Effector memory CD4-positive, alpha-beta T cell (primary cell): Measurements from ENCODE around the gene LRIG2.
A peak's percentile ranks its signal among the peaks of the same experiment; 100 is the strongest.

ENCODE experiments used
- DNase-seq, 3 donors: peaks; one replicate each; pipeline ENCODE4 v3.0.0-alpha.2; 2020
- H3K27ac ChIP-seq: 2 replicates; pipeline ENCODE4 v1.7.0; 2013; ENCODE audit warnings: mild to moderate bottlenecking, low read length, moderate library complexity; ENCODE audit not compliant: insufficient read depth, poor library complexity, severe bottlenecking
- H3K27me3 ChIP-seq: replicated peaks from 2 replicates; pipeline ENCODE4 v1.7.0; 2013; ENCODE audit warnings: mild to moderate bottlenecking, low read length; ENCODE audit not compliant: insufficient read depth, control insufficient read depth, poor library complexity, severe bottlenecking
- H3K36me3 ChIP-seq: 2 replicates; pipeline ENCODE4 v1.7.0; 2013; ENCODE audit warnings: mild to moderate bottlenecking, low read length, moderate library complexity; ENCODE audit not compliant: control insufficient read depth, insufficient read depth
- H3K4me1 ChIP-seq: 2 replicates; pipeline ENCODE4 v1.7.0; 2013; ENCODE audit warnings: low read length, mild to moderate bottlenecking; ENCODE audit not compliant: control insufficient read depth, insufficient read depth, poor library complexity, severe bottlenecking
- H3K4me3 ChIP-seq: 2 replicates; pipeline ENCODE4 v1.7.0; 2013; ENCODE audit warnings: low read length, low read depth, mild to moderate bottlenecking; ENCODE audit not compliant: insufficient read depth, poor library complexity, severe bottlenecking
- H3K9me3 ChIP-seq: 2 replicates; pipeline ENCODE4 v1.7.0; 2013; ENCODE audit warnings: mild to moderate bottlenecking, low read length, moderate library complexity; ENCODE audit not compliant: control insufficient read depth

The LRIG2 gene

DNA sequence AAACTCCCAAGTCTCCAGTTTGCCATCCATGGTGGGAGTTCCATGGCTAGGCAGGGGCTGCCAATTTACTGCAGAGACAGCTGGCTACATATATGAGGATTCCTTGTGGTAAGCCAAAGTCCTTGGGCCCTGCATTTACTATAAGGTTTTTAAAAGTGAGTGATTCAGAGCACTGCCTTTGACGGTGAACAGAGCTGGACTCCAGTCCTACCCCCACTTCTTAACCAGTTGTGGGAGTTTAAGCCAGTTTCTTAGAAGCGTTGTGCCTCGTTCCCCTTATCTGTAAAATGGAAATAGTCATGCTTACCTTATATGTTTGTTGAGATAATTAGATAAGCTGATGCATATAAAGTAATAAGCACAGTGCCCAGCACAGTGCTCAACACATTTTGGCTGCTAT is 64.6 kb downstream of the LRIG2 start:
- no peaks in the 10 kb centered on the region for H3K27me3 ChIP-seq
- DNase-seq, result no peak
- no peaks in the 10 kb centered on the region for H3K9me3 ChIP-seq
- H3K36me3 ChIP-seq, result no peaks in the 10 kb centered on the region
- no peak overlapping the region for H3K4me3 ChIP-seq
- peaks cover 2% of the 10 kb centered on the region for H3K4me1 ChIP-seq
- H3K27ac ChIP-seq, result no peak overlapping the region

DNA sequence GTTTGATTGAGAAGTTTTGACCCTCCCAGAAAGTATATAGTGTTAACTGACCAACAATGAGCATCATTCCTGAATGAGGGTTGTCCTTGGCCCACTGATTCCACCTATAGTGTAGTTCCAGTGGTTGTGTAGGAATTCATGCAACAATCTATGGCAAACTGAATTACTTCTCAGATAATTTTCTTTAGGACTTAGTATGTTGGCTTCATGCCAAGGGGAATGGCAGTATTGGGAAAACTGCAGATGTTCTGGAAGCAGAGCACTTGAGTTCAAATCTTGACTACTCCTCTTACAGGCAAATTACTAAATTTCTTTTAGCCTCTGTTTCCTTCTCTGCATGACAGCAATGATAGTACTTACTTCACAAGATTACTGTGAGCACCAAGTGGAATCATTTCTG is 65.8 kb downstream of the LRIG2 start:
- Histone ChIP-seq H3K4me1 (peaks cover 8% of the 10 kb centered on the region), H3K27ac (no peak overlapping the region), H3K27me3 (no peaks in the 10 kb centered on the region), H3K36me3 (no peaks in the 10 kb centered on the region), H3K9me3 (no peaks in the 10 kb centered on the region), H3K4me3 (no peak overlapping the region)
- no peak for DNase-seq

DNA sequence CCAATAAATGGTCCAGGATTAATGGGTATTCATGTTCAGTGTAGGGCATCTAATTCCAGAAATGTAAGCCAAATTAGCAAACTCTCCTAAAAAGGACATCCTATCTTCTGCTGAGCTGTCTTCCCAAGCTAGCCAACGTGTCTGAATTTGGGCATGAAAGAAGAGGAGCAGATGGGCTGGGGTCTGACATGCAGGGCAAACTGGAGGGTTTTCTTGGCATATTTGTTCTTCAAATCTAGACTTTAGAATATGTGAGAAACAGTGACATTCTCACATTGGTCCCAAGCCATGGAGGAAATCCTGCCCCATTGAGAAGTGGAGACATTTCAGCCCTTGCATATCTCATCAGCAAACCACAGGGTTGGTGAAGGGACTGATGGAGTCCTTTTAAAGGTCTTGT is 67.2 kb downstream of the LRIG2 start:
- H3K4me3 ChIP-seq, result no peak overlapping the region
- no peak for DNase-seq
- H3K4me1 ChIP-seq, result peaks cover 8% of the 10 kb centered on the region
- no peaks in the 10 kb centered on the region for H3K9me3 ChIP-seq
- H3K27me3 ChIP-seq, result no peaks in the 10 kb centered on the region
- no peaks in the 10 kb centered on the region for H3K36me3 ChIP-seq
- no peak overlapping the region for H3K27ac ChIP-seq

DNA sequence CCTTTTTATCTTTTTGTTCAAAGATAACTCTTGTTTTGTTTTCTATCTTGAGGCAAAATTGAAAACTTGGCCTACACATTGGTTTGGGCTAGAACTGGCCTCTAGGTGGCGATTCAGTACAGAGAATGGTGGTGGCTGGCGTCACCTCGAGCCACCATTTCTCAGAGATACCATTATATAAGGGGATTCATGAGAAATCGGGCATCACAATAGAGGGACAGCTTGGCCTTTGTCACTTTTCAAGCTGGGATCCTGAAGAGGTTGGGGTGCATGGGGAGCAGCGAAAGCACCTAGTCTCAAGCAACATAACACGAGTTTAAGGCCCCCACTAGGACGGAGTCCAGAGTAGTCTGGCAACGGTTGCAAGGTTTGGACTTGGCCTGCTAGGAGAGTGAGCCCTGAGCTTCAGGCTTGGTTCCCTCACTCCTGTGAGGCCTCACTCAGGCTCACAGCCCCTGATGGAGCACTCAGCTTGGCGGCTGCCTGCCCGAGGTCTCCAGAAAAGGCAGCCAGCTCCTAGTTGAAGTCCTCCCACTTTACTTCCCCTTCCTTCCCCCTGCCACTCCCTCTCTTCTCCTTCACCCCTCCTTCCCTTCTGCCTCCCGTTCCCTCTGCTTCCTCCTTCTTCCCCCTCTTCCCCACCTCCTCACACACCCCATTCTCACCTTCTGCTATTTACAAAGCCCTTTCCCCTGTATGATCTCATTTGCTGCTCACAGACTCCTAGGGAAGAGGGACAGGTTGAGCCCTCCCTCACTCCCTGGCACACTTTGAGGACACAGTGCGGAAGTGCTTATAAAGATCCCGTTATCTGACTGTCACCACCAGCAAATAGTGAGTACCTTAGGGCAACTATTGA is 67.8 kb downstream of the LRIG2 start:
- Histone ChIP-seq H3K4me3 (no peak overlapping the region), H3K27ac (no peak overlapping the region), H3K27me3 (no peaks in the 10 kb centered on the region), H3K9me3 (no peaks in the 10 kb centered on the region), H3K36me3 (no peaks in the 10 kb centered on the region), H3K4me1 (peaks cover 8% of the 10 kb centered on the region)
- DNase-seq, result peak; percentile 6 to 30 (median 7)

GRCh38 chr1:113141650-113142473 is 68.9 kb downstream of the LRIG2 start:
- no peaks in the 10 kb centered on the region for H3K9me3 ChIP-seq
- H3K36me3 ChIP-seq, result no peaks in the 10 kb centered on the region
- peaks cover 13% of the 10 kb centered on the region for H3K4me1 ChIP-seq
- no peak for DNase-seq
- H3K27me3 ChIP-seq, result no peaks in the 10 kb centered on the region
- no peak overlapping the region for H3K4me3 ChIP-seq
- no peak overlapping the region for H3K27ac ChIP-seq

DNA sequence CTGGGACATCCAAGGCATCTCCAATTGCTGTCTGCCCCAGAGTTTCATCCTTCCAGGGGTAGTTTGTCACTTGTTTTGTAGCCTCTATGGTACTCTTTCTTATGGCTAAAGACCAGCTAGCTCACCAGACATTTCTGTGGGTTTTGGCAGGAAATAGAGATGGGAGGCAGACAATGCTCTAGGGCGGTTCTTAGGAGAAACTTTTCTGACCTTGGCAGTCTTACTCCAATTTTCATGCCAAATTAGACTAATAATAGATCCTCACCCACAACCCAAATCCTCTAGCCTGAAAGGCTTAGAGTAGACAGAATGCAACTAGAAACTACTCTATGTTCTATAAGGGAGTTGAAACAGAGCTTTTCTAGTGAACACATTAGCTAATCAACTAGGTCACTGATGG is 69.8 kb downstream of the LRIG2 start:
- Histone ChIP-seq H3K27me3 (no peaks in the 10 kb centered on the region), H3K27ac (no peak overlapping the region), H3K4me1 (peaks cover 18% of the 10 kb centered on the region), H3K36me3 (no peaks in the 10 kb centered on the region), H3K4me3 (no peak overlapping the region), H3K9me3 (no peaks in the 10 kb centered on the region)
- no peak for DNase-seq

DNA sequence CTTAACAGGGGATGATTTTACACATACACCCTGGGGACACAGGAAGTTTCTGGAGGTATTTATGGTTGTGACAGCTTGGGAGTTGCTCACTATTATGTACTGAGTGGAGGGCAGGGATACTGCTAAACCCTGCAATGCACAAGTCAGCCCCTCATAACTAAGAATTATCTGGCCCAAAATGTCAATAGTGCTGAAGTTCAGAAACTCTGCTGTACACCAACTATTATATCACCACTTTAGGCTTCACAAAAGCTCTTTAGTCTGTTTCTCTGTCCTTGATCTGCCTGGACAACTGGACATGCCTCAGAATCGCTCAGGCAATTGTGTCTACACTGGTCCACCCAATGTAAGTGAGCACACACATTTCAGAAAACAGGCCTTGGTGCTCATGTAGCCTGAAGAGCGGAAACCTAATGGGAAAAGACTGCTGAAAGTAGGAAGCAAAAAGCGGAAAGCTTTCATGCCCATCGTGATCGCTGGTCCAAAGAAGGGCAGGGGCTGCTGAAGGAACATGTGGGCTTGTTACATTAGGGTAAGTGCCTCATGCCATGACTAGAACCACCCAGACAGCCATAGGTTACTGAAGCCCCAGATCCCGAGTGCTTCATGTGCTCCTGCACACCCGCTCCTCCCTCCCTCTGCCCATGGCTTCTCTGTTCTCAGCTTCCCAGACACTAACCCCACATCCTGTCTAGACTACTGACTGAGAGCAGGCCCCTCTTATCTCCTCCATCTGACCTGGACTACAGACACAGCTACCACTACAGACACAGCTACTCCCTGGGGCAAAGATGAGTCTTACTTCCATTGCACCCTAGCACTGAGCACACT is 73.5 kb downstream of the LRIG2 start:
- Histone ChIP-seq H3K4me1 (peaks cover 18% of the 10 kb centered on the region), H3K9me3 (no peaks in the 10 kb centered on the region), H3K27ac (no peak overlapping the region), H3K36me3 (no peaks in the 10 kb centered on the region), H3K4me3 (no peak overlapping the region), H3K27me3 (no peaks in the 10 kb centered on the region)
- peak in 1 of 3 donors; percentile 2 for DNase-seq

DNA sequence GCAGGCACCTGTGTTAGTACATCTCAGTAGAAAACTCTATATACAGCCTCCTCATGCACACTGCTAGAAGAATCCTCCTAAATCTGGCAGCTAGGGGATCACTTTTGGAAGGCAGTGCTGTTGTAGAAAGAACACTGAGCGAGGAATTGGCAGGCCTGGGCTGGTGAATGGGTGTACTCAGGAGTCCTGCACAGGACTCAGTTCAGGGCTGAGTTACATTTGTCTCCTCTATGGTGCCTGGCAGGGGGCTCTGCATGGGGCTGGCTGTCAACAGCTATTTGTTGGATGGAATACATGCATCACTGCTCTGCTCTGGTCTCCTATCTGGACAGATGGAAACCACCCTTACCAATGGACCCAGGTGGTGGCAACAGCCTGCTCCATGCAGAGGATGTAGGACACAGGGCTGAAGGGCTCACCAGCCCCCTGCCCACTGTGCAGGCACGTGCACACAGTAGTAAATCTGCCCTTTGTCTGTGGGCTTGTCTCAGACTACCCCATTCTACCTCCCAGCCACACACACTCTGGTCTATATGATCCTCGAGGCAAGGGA is 74.2 kb downstream of the LRIG2 start:
- no peaks in the 10 kb centered on the region for H3K36me3 ChIP-seq
- no peaks in the 10 kb centered on the region for H3K27me3 ChIP-seq
- no peaks in the 10 kb centered on the region for H3K9me3 ChIP-seq
- no peak overlapping the region for H3K4me3 ChIP-seq
- peaks cover 18% of the 10 kb centered on the region for H3K4me1 ChIP-seq
- no peak overlapping the region for H3K27ac ChIP-seq
- DNase-seq, result no peak

DNA sequence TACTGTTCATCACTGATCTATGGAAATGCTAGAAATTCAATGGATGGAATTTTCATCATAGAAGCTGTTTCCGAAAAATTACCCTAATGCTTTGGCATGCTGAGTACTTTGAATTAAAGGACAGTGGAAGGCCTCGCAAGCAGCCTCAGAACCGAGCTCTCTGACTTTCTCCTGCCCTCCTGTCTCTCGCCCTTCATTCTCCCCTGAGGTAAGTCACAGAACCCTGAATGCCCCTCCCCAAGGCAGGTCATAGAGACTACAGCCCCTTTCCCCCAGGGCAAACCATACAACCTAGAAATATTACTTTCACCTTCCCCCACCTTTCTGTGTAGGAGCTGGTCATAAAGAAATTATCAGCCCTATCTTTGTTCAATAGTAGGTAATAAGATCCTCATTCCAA is 74.8 kb downstream of the LRIG2 start:
- no peak overlapping the region for H3K4me3 ChIP-seq
- DNase-seq, result no peak
- no peaks in the 10 kb centered on the region for H3K9me3 ChIP-seq
- peaks cover 14% of the 10 kb centered on the region for H3K4me1 ChIP-seq
- H3K36me3 ChIP-seq, result no peaks in the 10 kb centered on the region
- no peak overlapping the region for H3K27ac ChIP-seq
- no peaks in the 10 kb centered on the region for H3K27me3 ChIP-seq
